Measurements from ENCODE around the gene KCNIP2. TPM values are rescaled to one million over a fixed set of nuclear protein-coding genes. Genes with fewer than 3 reads are reported as not detected.

Gene KCNIP2
- total RNA-seq, 3 donors from 2014 or later = 11.9 to 90.4 (median 20.6) TPM

DNA sequence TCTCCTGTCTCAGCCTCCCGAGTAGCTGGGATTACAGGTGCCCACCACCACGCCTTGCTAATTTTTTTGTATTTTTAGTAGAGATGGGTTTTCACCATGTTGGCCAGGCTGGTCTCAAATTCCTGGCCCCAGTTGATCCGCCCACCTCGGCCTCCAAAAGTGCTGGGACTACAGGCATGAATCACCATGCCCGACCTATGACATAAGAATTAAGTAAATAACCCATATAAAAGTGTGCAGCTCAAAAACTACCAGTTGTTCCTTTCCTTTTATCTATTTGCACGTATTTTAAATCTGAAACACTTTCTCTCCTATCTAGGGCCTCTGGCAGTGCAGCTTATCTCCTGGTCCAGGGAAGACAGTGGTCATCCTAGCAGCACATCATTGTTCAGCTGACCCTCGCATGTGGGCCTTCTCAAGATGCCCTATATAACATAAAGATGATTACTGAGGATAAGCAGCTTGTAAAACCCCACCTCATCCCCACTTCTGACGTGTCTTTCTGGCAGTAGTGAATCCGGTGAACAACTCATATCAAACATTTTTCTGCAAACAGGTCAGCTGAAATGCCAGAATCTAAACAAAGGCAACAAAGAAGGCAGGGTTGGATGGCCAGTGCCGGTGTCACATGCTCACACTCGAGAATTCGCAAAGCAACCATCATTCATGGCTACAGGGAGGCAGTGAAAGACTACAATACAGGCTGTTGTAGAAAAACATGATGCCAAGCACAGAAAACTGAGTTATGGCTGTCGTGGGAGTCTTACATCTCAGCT lies 36.0 kb upstream of the KCNIP2 start:
- no peaks in the 10 kb centered on the region for H3K9me3 ChIP-seq
- intact Hi-C loops (cut with DNase I; ENCODE audit: low total_unique reads) = no loop called here
- H3K36me3 ChIP-seq = no peaks in the 10 kb centered on the region
- TF ChIP-seq, protein P1, sequence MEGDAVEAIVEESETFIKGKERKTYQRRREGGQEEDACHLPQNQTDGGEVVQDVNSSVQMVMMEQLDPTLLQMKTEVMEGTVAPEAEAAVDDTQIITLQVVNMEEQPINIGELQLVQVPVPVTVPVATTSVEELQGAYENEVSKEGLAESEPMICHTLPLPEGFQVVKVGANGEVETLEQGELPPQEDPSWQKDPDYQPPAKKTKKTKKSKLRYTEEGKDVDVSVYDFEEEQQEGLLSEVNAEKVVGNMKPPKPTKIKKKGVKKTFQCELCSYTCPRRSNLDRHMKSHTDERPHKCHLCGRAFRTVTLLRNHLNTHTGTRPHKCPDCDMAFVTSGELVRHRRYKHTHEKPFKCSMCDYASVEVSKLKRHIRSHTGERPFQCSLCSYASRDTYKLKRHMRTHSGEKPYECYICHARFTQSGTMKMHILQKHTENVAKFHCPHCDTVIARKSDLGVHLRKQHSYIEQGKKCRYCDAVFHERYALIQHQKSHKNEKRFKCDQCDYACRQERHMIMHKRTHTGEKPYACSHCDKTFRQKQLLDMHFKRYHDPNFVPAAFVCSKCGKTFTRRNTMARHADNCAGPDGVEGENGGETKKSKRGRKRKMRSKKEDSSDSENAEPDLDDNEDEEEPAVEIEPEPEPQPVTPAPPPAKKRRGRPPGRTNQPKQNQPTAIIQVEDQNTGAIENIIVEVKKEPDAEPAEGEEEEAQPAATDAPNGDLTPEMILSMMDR (IDR thresholded peaks at IDR 0.05) = no peak
- no peak for TF ChIP-seq POLR2AphosphoS5 (IDR thresholded peaks at IDR 0.05)
- no peak for TF ChIP-seq POLR2A (IDR thresholded peaks at IDR 0.05)
- H3K4me3 ChIP-seq = no peak overlapping the region
- no peak for DNase-seq (ENCODE audit: low spot score in 2 of 2)
- no peaks in the 10 kb centered on the region for H3K4me1 ChIP-seq
- H3K27ac ChIP-seq = no peak overlapping the region
- H3K27me3 ChIP-seq = no peaks in the 10 kb centered on the region

DNA sequence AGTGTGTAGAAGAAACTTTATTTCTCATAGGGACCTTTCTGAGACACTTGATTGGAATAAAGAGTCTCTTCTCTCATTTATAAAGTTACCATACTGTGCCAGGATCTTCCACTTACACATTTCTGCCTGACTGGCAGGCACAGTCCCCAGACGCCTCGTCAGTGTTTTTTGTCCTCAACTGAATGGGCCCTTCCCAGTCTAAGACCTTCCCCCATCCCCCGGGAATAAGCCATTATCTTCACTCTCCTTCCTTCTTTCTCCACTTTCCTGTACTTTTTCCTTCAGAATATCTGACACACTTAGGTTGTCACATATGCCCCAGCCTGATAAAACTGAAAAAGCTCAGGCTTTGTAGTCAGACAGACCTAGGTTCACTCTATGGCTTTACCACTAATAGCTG lies 35.3 kb upstream of the KCNIP2 start:
- Histone ChIP-seq H3K4me1 (no peaks in the 10 kb centered on the region), H3K27me3 (no peaks in the 10 kb centered on the region)
- intact Hi-C loops (cut with DNase I; ENCODE audit: low total_unique reads) = no loop called here

DNA sequence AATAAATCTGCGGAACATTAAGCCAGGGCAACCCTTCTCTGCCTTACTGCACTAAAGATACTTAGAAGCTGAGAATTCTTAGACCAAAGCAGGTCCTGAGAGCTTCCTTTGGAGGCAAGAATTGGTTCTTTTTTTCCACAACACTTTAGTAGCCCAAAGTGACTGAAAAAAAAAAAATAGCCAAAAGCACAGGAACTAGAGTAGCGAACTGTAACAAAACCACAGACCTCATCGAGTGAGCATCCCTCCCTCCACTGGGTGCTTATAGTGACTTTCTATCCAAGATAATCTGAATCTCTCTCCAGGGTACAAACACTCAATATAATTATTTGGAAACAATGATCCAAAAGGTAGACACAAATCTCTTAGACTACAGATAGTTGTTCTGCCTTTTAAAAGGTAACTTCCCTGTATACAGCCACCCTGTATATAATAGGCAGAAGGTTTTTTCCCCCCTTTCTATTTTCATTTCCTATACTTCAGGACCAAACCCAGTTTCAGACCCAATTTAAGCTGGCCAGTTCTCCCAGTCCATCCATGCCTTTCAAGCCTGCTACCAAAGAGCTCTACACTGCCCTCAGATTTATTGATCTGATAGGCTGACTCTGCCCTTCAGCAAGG lies 31.6 kb upstream of the KCNIP2 start:
- no peak for DNase-seq (ENCODE audit: low spot score in 2 of 2)
- TF ChIP-seq, protein P1 (IDR thresholded peaks at IDR 0.05) = no peak
- TF ChIP-seq POLR2A (IDR thresholded peaks at IDR 0.05) (no peak), POLR2AphosphoS5 (IDR thresholded peaks at IDR 0.05) (no peak)
- no peaks in the 10 kb centered on the region for H3K4me1 ChIP-seq
- H3K36me3 ChIP-seq = no peaks in the 10 kb centered on the region
- no peaks in the 10 kb centered on the region for H3K9me3 ChIP-seq
- no peak overlapping the region for H3K27ac ChIP-seq
- H3K27me3 ChIP-seq = no peaks in the 10 kb centered on the region
- no peak overlapping the region for H3K4me3 ChIP-seq
- intact Hi-C loops (cut with DNase I; ENCODE audit: low total_unique reads) = no loop called here

More for the DNA sequence above, 35.3 kb upstream of the KCNIP2 start:
- Histone ChIP-seq H3K36me3 (no peaks in the 10 kb centered on the region), H3K9me3 (no peaks in the 10 kb centered on the region), H3K27ac (no peak overlapping the region), H3K4me3 (no peak overlapping the region)
- no peak for DNase-seq (ENCODE audit: low spot score in 2 of 2)
- TF ChIP-seq, protein P1 (IDR thresholded peaks at IDR 0.05) = no peak
- TF ChIP-seq POLR2AphosphoS5 (IDR thresholded peaks at IDR 0.05) = no peak
- no peak for TF ChIP-seq POLR2A (IDR thresholded peaks at IDR 0.05)

DNA sequence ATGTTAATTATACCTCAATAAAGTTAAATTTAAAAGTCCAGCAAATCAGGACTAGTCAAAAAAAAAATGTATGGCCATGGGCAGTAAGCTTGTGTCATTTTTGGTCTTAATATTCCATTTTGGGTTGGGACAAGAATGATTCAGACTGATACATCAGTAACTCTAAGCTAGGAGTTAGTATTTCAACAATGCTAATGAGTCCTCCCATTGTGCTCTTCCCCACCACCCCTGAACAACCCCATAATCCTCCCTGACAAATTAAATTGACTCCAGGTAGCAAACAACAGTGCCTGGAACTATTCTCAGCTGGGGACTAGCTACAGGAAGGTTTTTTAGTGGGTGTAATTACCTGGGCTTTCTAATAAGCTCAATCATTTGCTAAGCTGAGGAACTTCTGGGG lies 30.7 kb upstream of the KCNIP2 start:
- H3K27ac ChIP-seq = no peak overlapping the region
- H3K36me3 ChIP-seq = no peaks in the 10 kb centered on the region
- no peaks in the 10 kb centered on the region for H3K4me1 ChIP-seq
- no peaks in the 10 kb centered on the region for H3K27me3 ChIP-seq
- TF ChIP-seq POLR2A (IDR thresholded peaks at IDR 0.05) (no peak), POLR2AphosphoS5 (IDR thresholded peaks at IDR 0.05) (no peak)
- TF ChIP-seq, protein P1 (IDR thresholded peaks at IDR 0.05) = no peak
- intact Hi-C loops (cut with DNase I; ENCODE audit: low total_unique reads) = no loop called here
- H3K9me3 ChIP-seq = no peaks in the 10 kb centered on the region
- no peak for DNase-seq (ENCODE audit: low spot score in 2 of 2)
- H3K4me3 ChIP-seq = no peak overlapping the region

DNA sequence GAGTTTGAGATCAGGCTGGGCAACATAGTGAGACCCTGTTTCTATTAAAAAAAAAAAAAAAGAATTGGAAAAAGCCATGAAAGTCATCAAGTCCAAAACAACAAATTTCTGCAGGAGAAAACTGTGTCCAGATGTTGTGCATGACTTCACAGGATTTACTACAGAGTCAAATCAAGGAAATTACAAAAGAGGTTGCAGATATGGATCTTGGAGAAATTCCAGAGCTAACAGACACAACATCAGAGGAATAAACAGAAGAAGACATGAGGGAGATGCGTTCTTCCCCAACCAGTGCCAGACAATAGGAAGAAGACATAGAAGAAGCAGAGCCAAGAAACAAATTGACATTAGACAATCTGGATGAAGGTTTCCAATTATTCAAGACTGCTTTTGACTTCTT lies 24.3 kb upstream of the KCNIP2 start:
- Histone ChIP-seq H3K27ac (no peak overlapping the region), H3K4me3 (no peak overlapping the region), H3K9me3 (no peaks in the 10 kb centered on the region), H3K4me1 (no peaks in the 10 kb centered on the region), H3K27me3 (no peaks in the 10 kb centered on the region), H3K36me3 (no peaks in the 10 kb centered on the region)
- TF ChIP-seq, protein P1 (IDR thresholded peaks at IDR 0.05) = no peak
- TF ChIP-seq POLR2AphosphoS5 (IDR thresholded peaks at IDR 0.05) = no peak
- intact Hi-C loops (cut with DNase I; ENCODE audit: low total_unique reads) = no loop called here
- no peak for DNase-seq (ENCODE audit: low spot score in 2 of 2)
